ENCODE data around the gene GRID2IP. TPM values are rescaled to one million over a fixed set of nuclear protein-coding genes. Genes with fewer than 3 reads are reported as not detected.

The GRID2IP gene
- total and polyA plus RNA-seq, 4 donors: 0.16 to 0.80 (median 0.50) TPM

GRCh38 chr7:6486438-6487183 lies 64.7 kb downstream of the GRID2IP start:
- Histone ChIP-seq H3K36me3 (ENCODE audit: control insufficient read depth in 4 of 4, insufficient read depth in 4 of 4, low read length in 4 of 4) (no peaks in the 10 kb centered on the region), H3K27me3 (ENCODE audit: control insufficient read depth in 3 of 3, insufficient read depth in 3 of 3, low read length in 2 of 3) (no peaks in the 10 kb centered on the region), H3K9me3 (ENCODE audit: control insufficient read depth in 4 of 4, insufficient read depth in 3 of 4, low read length in 3 of 4) (peaks cover 0 to 4% (median 0%) of the 10 kb centered on the region in 4 donors), H3K4me3 (no peak overlapping the region), H3K4me1 (ENCODE audit: control insufficient read depth in 5 of 5, insufficient read depth in 5 of 5, low read length in 5 of 5) (peaks cover 0 to 11% (median 2%) of the 10 kb centered on the region in 5 donors), H3K9ac (ENCODE audit: insufficient read depth in 1 of 2, low read length in 2 of 2) (no peak overlapping the region), H3K27ac (ENCODE audit: low read depth in 1 of 2, low read length in 1 of 2) (no peak overlapping the region)
- no peak for TF ChIP-seq CTCF (IDR thresholded peaks at IDR 0.05; ENCODE audit: control extremely low read depth, extremely low read depth)
- 95 to 96% methylated on average over 19 of the region's 19 CpGs for whole genome bisulfite sequencing, 2 donors
- ATAC-seq (ENCODE audit: insufficient read depth, low FRiP score) (no peak), DNase-seq (no peak)

GRCh38 chr7:6482743-6483119 lies 68.5 kb downstream of the GRID2IP start:
- Histone ChIP-seq H3K4me1 (ENCODE audit: control insufficient read depth in 5 of 5, insufficient read depth in 5 of 5, low read length in 5 of 5) (peaks cover 2 to 11% (median 5%) of the 10 kb centered on the region in 5 donors), H3K4me3 (peak overlapping the region; percentile 99), H3K9ac (ENCODE audit: insufficient read depth in 1 of 2, low read length in 2 of 2) (peak overlapping the region; percentile 68 to 79), H3K27me3 (ENCODE audit: control insufficient read depth in 3 of 3, insufficient read depth in 3 of 3, low read length in 2 of 3) (no peaks in the 10 kb centered on the region), H3K27ac (ENCODE audit: low read depth in 1 of 2, low read length in 1 of 2) (peak overlapping the region; percentile 95 to 99), H3K9me3 (ENCODE audit: control insufficient read depth in 4 of 4, insufficient read depth in 3 of 4, low read length in 3 of 4) (no peaks in the 10 kb centered on the region), H3K36me3 (ENCODE audit: control insufficient read depth in 4 of 4, insufficient read depth in 4 of 4, low read length in 4 of 4) (peaks cover 0 to 3% (median 0%) of the 10 kb centered on the region in 4 donors)
- DNase-seq (no peak), ATAC-seq (ENCODE audit: insufficient read depth, low FRiP score) (no peak)
- no peak for TF ChIP-seq CTCF (IDR thresholded peaks at IDR 0.05; ENCODE audit: control extremely low read depth, extremely low read depth)
- 37 to 43% methylated on average over 6 of the region's 6 CpGs for WGBS, 2 donors

GRCh38 chr7:6482307-6482706 lies 69.0 kb downstream of the GRID2IP start:
- no peaks in the 10 kb centered on the region for H3K9me3 ChIP-seq (ENCODE audit: control insufficient read depth in 4 of 4, insufficient read depth in 3 of 4, low read length in 3 of 4)
- no peak for DNase-seq
- H3K27ac ChIP-seq (ENCODE audit: low read depth in 1 of 2, low read length in 1 of 2): no peak overlapping the region
- peaks cover 2 to 12% (median 6%) of the 10 kb centered on the region in 5 donors for H3K4me1 ChIP-seq (ENCODE audit: control insufficient read depth in 5 of 5, insufficient read depth in 5 of 5, low read length in 5 of 5)
- H3K36me3 ChIP-seq (ENCODE audit: control insufficient read depth in 4 of 4, insufficient read depth in 4 of 4, low read length in 4 of 4): peaks cover 0 to 3% (median 0%) of the 10 kb centered on the region in 4 donors
- no peak overlapping the region for H3K9ac ChIP-seq (ENCODE audit: insufficient read depth in 1 of 2, low read length in 2 of 2)
- H3K27me3 ChIP-seq (ENCODE audit: control insufficient read depth in 3 of 3, insufficient read depth in 3 of 3, low read length in 2 of 3): no peaks in the 10 kb centered on the region
- ATAC-seq (ENCODE audit: insufficient read depth, low FRiP score): no peak
- TF ChIP-seq CTCF (IDR thresholded peaks at IDR 0.05; ENCODE audit: control extremely low read depth, extremely low read depth): no peak
- no peak overlapping the region for H3K4me3 ChIP-seq
- 75 to 83% methylated on average over 4 of the region's 4 CpGs for WGBS, 2 donors
